K562 (cell line): ENCODE results near the gene LMCD1. TPM values are rescaled to one million over a fixed set of nuclear protein-coding genes. Genes with fewer than 3 reads are reported as not detected.

Experiments
- ATAC-seq: fragments of 200-7000 bp; cut with Tn5 transposase; 3 replicates; pipeline ENCODE4 v1.9.1; 2020; ENCODE audit warnings: moderate library complexity
- BruUV-seq: library from RNA; stranded (reverse); fragments of 400-500 nt; replicated peaks from 2 replicates; lab custom pipeline; 2021; lab: Mats Ljungman, UMichigan
- CTCF ChIA-PET: fragments of 300-600 bp; formaldehyde crosslinking; extraction: SDS; loops from one replicate; lab custom pipeline; 2021; ENCODE audit warnings: low intra/inter-chr PET ratio; lab: Yijun Ruan, JAX
- POLR2A ChIA-PET: fragments of 300-600, 350-650 bp; sonication (Branson Sonifier 250); formaldehyde crosslinking; extraction: SDS; loops from one replicate; lab custom pipeline; 2021; ENCODE audit warnings: antibody characterized with exemption, inconsistent platforms; lab: Yijun Ruan, JAX
- DNase-seq, 4 experiments: peaks; one replicate each; pipeline versions ENCODE4 v3.0.0 to v3.0.0-alpha.2; 2011 to 2018; ENCODE audit warnings: low spot score in 3 of 4, mixed read lengths in 3 of 4; ENCODE audit errors: extremely low read depth in 1 of 4
- FAIRE-seq: peaks from 2 replicates; lab custom pipeline; 2011; peaks lifted over from hg19 to GRCh38; lab: Jason Lieb, UNC
- H2AFZ ChIP-seq: 2 replicates; pipeline ENCODE4 v1.6.0; 2011; ENCODE audit warnings: low read depth, low read length, control low read depth, inconsistent platforms
- H3K27ac ChIP-seq: fragments of 200-600 bp; 3 replicates; pipeline ENCODE4 v1.8.0; 2011; ENCODE audit warnings: low read depth, mild to moderate bottlenecking, control low read depth, inconsistent platforms, low read length, moderate library complexity, mixed read lengths; ENCODE audit errors: extremely low read depth
- H3K27me3 ChIP-seq, 2 experiments: fragments of 300-600 bp in 1 of 2; 2 replicates in 1 of 2; 3 replicates in 1 of 2; pipeline versions ENCODE4 v1.6.0 to v1.8.0; 2011; ENCODE audit warnings: inconsistent platforms in 2 of 2, low read length in 2 of 2, mild to moderate bottlenecking in 1 of 2, mixed read lengths in 1 of 2, moderate library complexity in 1 of 2; ENCODE audit not compliant: control insufficient read depth in 2 of 2, insufficient read depth in 2 of 2
- H3K36me3 ChIP-seq: fragments of 300-600 bp; 3 replicates; pipeline ENCODE4 v1.8.0; 2011; ENCODE audit warnings: mild to moderate bottlenecking, low read length, inconsistent platforms; ENCODE audit not compliant: control insufficient read depth, insufficient read depth
- H3K4me1 ChIP-seq, 2 experiments: fragments of 200-600 bp in 1 of 2; replicated peaks in 1 of 2; 2 replicates in 1 of 2; 3 replicates in 1 of 2; pipeline versions ENCODE4 v1.5.1 to v1.8.0; 2011; ENCODE audit warnings: inconsistent platforms in 2 of 2, low read length in 2 of 2, mild to moderate bottlenecking in 1 of 2, mixed read lengths in 1 of 2, moderate library complexity in 1 of 2; ENCODE audit not compliant: control insufficient read depth in 2 of 2, insufficient read depth in 2 of 2
- H3K4me2 ChIP-seq: 2 replicates; pipeline ENCODE4 v1.6.1; 2011; ENCODE audit warnings: low read length, control low read depth, inconsistent platforms, mixed read lengths; ENCODE audit not compliant: insufficient read depth
- H3K4me3 ChIP-seq: fragments of 200-600 bp; sonication (generic), shearing (Covaris generic); 2 replicates; pipeline ENCODE4 v1.5.1; 2016; ENCODE audit warnings: control low read depth, inconsistent platforms
- H3K79me2 ChIP-seq: fragments of 200-600 bp; 3 replicates; pipeline ENCODE4 v1.8.0; 2011; ENCODE audit warnings: low read length, inconsistent platforms; ENCODE audit not compliant: control insufficient read depth, insufficient read depth
- H3K9ac ChIP-seq, 2 experiments: 2 replicates each; pipeline versions ENCODE4 v1.6.0 to v1.6.1; 2011; ENCODE audit warnings: low read depth in 2 of 2, low read length in 2 of 2, control low read depth in 1 of 2, inconsistent platforms in 1 of 2, mild to moderate bottlenecking in 1 of 2, mixed read lengths in 1 of 2; ENCODE audit not compliant: insufficient read depth in 1 of 2
- H3K9me1 ChIP-seq: one replicate; pipeline ENCODE4 v1.6.0; 2011; ENCODE audit warnings: inconsistent platforms, mild to moderate bottlenecking, low read length, moderate library complexity; ENCODE audit not compliant: control insufficient read depth, insufficient read depth
- H3K9me3 ChIP-seq: replicated peaks from 2 replicates; pipeline ENCODE4 v1.5.1; 2011; ENCODE audit warnings: low read depth, low read length, inconsistent platforms; ENCODE audit not compliant: control insufficient read depth, insufficient read depth
- H4K20me1 ChIP-seq: replicated peaks from 2 replicates; pipeline ENCODE4 v1.6.1; 2011; ENCODE audit warnings: low read length, inconsistent platforms, mixed read lengths; ENCODE audit not compliant: control insufficient read depth, insufficient read depth
- BDP1 ChIP-seq: IDR thresholded peaks from 3 replicates; pipeline ENCODE4 v1.6.1; 2011; ENCODE audit not compliant: insufficient read length, insufficient read depth
- BMI1 ChIP-seq: fragments of 150-350 bp; IDR thresholded peaks from 2 replicates; pipeline ENCODE4 v1.6.1; 2014; ENCODE audit warnings: low read length
- CBFB ChIP-seq: sonication (generic); formaldehyde crosslinking; IDR thresholded peaks from 2 replicates; pipeline ENCODE4 v1.4.0; 2020; ENCODE audit warnings: mild to moderate bottlenecking, missing genetic modification reagents
- FOSL1 ChIP-seq: fragments of 200-800 bp; sonication (Bioruptor generic); conservative IDR thresholded peaks from 2 replicates; pipeline ENCODE4 v1.6.1; 2016; ENCODE audit warnings: missing genetic modification characterization, missing compliant biosample characterization
- FOXK2 ChIP-seq, 2 experiments: fragments of 450-650 bp; IDR thresholded peaks in 1 of 2; conservative IDR thresholded peaks in 1 of 2; 2 replicates each; pipeline ENCODE4 v1.6.1; 2016; ENCODE audit warnings: low read depth in 2 of 2, mild to moderate bottlenecking in 1 of 2
- LEF1 ChIP-seq: fragments of 450-650 bp; IDR thresholded peaks from 2 replicates; pipeline ENCODE4 v1.6.1; 2016; ENCODE audit warnings: mild to moderate bottlenecking
- MAFF ChIP-seq: IDR thresholded peaks from 2 replicates; pipeline ENCODE4 v1.6.1; 2012; ENCODE audit warnings: low read length, improper control_type of control experiment
- NCOR1 ChIP-seq: fragments of 450-650 bp; IDR thresholded peaks from 2 replicates; pipeline ENCODE4 v1.6.1; 2016; ENCODE audit warnings: mild to moderate bottlenecking, moderate library complexity
- SIX5 ChIP-seq, 2 experiments: IDR thresholded peaks; 2 replicates each; pipeline ENCODE4 v1.6.1; 2011; ENCODE audit warnings: low read length in 2 of 2, borderline replicate concordance in 1 of 2, low read depth in 1 of 2, mild to moderate bottlenecking in 1 of 2, moderate library complexity in 1 of 2; ENCODE audit not compliant: insufficient read depth in 1 of 2
- TCF3 ChIP-seq: sonication (generic); formaldehyde crosslinking; IDR thresholded peaks from 2 replicates; pipeline ENCODE4 v1.4.0; 2020; ENCODE audit warnings: mild to moderate bottlenecking, missing genetic modification reagents
- TEAD2 ChIP-seq: fragments of 450-650 bp; IDR thresholded peaks from 2 replicates; pipeline ENCODE4 v1.6.1; 2016; ENCODE audit warnings: missing genetic modification characterization, control low read depth, missing compliant biosample characterization
- YBX1 ChIP-seq: fragments of 450-650 bp; IDR thresholded peaks from 2 replicates; pipeline ENCODE4 v1.7.1; 2016; ENCODE audit warnings: mild to moderate bottlenecking
- ZNF408 ChIP-seq: fragments of 250-450 bp; sonication (Bioruptor Pico); IDR thresholded peaks from 2 replicates; pipeline ENCODE4 v1.4.0; 2020; ENCODE audit warnings: low read depth, mild to moderate bottlenecking, moderate library complexity
- ZNF77 ChIP-seq: fragments of 250-450 bp; sonication (Bioruptor Pico); IDR thresholded peaks from 2 replicates; pipeline ENCODE4 v1.5.0; 2020
- WGBS: fragments of 100-300 bp; shearing (Covaris generic); methylation state at CpG from one replicate; pipeline ENCODE4 v1.1.6; 2016; ENCODE audit warnings: low coverage, mixed read lengths; ENCODE audit not compliant: insufficient coverage; ENCODE audit errors: missing lambda C conversion rate; 5-methylcytosine and 5-hydroxymethylcytosine counted together
- in situ Hi-C: fragments of 300-500 bp; cut with MboI; formaldehyde crosslinking; loops from 4 replicates; pipeline ENCODE4 v1.15.0; 2018; ENCODE audit warnings: inconsistent platforms, mixed read lengths
- intact Hi-C: fragments of 100-400 bp; cut with micrococcal nuclease; formaldehyde crosslinking; loops from 2 replicates; pipeline ENCODE4 v1.14.2; 2022
- polyA plus RNA-seq, 8 experiments: library from polyadenylated mRNA; depleted of rRNA in 4 of 8; stranded (reverse) in 5 of 8; unstranded in 3 of 8; fragments of >200 nt; fragmentation: Nextera tagmentation in 2 of 8; fragmentation: Illumina TruSeq in 1 of 8; extraction: Ambion mirVana in 2 of 8; extraction: Trizol in 1 of 8; gene quantifications; 2 replicates each; pipeline versions ENCODE4 v1.2.1 to v1.2.3, GENCODE V29; 2011 to 2014; ENCODE audit warnings: inconsistent platforms in 1 of 8, missing spikeins in 1 of 8
- total RNA-seq, 7 experiments: library from RNA; depleted of rRNA in 6 of 7; stranded (reverse); fragments of >200 nt in 6 of 7; fragmentation: Illumina TruSeq in 2 of 7; extraction: Trizol in 2 of 7; gene quantifications; 2 replicates each; pipeline versions ENCODE4 v1.2.1 to v1.2.3, GENCODE V29; 2011 to 2021; ENCODE audit warnings: low replicate concordance in 1 of 7
- TF ChIP-seq, protein P1 (sequence below): fragments of 250-450 bp; sonication (Bioruptor Pico); IDR thresholded peaks from 2 replicates; pipeline ENCODE4 v1.8.0; 2022; ENCODE audit warnings: inconsistent platforms
- TF ChIP-seq, protein P2 (sequence below): fragments of 450-650 bp; IDR thresholded peaks from 2 replicates; pipeline ENCODE4 v1.6.1; 2016; ENCODE audit warnings: antibody characterized with exemption

LMCD1 gene
- total and polyA plus RNA-seq, 9 of the 15 experiments (the other 6 are each of a cell fraction or from before 2014, with no cell fraction given), result 0.60 TPM; not detected in 8

DNA sequence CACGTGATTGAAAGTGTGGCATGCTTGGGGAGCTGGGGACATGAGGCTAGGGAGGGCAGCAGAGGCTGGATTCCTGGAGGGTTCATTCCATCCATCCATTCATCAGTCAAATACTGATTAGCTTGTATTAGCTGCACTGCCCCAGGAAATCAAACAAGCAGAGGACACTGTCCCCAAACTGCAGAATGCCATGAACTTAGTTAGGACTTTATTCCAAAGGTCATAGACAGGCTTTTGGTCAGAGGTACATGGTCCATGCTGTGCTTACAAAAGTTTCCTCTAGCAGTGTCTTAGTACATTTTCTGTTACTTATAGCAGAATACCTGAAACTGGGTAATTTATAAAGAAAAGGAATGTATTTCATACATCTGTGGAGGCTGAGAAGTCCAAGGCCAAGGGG, 47.7 kb downstream of the LMCD1 start:
- no peaks in the 10 kb centered on the region for H3K9me3 ChIP-seq
- in situ Hi-C loops (no loop called here), intact Hi-C loops (no loop called here)
- no peak overlapping the region for H3K27ac ChIP-seq
- no peaks in the 10 kb centered on the region for H3K79me2 ChIP-seq
- 0% methylated on average over 1 of the region's 1 CpG for WGBS
- H4K20me1 ChIP-seq, result no peaks in the 10 kb centered on the region
- H3K36me3 ChIP-seq, result no peaks in the 10 kb centered on the region
- ChIA-PET POLR2A (no interaction called here), CTCF (no interaction called here)
- DNase-seq, result no peak
- no peak overlapping the region for H2AFZ ChIP-seq
- no peaks in the 10 kb centered on the region for H3K4me1 ChIP-seq
- no peak overlapping the region for H3K4me2 ChIP-seq
- H3K4me3 ChIP-seq, result no peak overlapping the region
- no TSS peak for BruUV-seq
- no peaks in the 10 kb centered on the region for H3K9me1 ChIP-seq
- peaks cover 15 to 67% of the 10 kb centered on the region in 2 experiments; a peak in 4 of 5 replicates for H3K27me3 ChIP-seq
- H3K9ac ChIP-seq, result no peak overlapping the region
- TF ChIP-seq ZNF408 (CRISPR knock-in tag) (no peak), SIX5 (IDR thresholded peaks at IDR 0.05; ENCODE audit: borderline replicate concordance in 1 of 2, insufficient read depth in 1 of 2, low read depth in 1 of 2, low read length in 2 of 2) (no peak), MAFF (no peak), NCOR1 (no peak), BDP1 (no peak), BMI1 (no peak), TEAD2 (tag) (no peak), FOXK2 (conservative IDR thresholded peaks at IDR 0.05 in 1 of 2, IDR thresholded peaks at IDR 0.05 in 1 of 2; ENCODE audit: low read depth in 2 of 2) (no peak), ZNF77 (CRISPR knock-in tag) (no peak), TCF3 (CRISPR knock-in tag) (no peak), LEF1 (no peak), FOSL1 (tag) (no peak), CBFB (no peak), YBX1 (no peak)
- TF ChIP-seq, protein P1, sequence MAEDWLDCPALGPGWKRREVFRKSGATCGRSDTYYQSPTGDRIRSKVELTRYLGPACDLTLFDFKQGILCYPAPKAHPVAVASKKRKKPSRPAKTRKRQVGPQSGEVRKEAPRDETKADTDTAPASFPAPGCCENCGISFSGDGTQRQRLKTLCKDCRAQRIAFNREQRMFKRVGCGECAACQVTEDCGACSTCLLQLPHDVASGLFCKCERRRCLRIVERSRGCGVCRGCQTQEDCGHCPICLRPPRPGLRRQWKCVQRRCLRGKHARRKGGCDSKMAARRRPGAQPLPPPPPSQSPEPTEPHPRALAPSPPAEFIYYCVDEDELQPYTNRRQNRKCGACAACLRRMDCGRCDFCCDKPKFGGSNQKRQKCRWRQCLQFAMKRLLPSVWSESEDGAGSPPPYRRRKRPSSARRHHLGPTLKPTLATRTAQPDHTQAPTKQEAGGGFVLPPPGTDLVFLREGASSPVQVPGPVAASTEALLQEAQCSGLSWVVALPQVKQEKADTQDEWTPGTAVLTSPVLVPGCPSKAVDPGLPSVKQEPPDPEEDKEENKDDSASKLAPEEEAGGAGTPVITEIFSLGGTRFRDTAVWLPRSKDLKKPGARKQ (CRISPR knock-in tag), result no peak
- TF ChIP-seq, protein P2, sequence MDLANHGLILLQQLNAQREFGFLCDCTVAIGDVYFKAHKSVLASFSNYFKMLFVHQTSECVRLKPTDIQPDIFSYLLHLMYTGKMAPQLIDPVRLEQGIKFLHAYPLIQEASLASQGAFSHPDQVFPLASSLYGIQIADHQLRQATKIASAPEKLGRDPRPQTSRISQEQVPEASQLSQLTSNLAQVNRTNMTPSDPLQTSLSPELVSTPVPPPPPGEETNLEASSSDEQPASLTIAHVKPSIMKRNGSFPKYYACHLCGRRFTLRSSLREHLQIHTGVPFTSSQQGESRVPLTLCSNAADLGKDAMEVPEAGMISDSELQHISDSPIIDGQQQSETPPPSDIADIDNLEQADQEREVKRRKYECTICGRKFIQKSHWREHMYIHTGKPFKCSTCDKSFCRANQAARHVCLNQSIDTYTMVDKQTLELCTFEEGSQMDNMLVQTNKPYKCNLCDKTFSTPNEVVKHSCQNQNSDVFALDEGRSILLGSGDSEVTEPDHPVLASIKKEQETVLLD, result no peak
- peak; percentile 48 for FAIRE-seq
- ATAC-seq, result no peak
